GM23338 (cell line): ENCODE results near the gene CUEDC2. TPM values are rescaled to one million over a fixed set of nuclear protein-coding genes. Genes with fewer than 3 reads are reported as not detected.

ENCODE experiments used
- ATAC-seq: fragments of 200-7000 bp; cut with Tn5 transposase; 3 replicates; pipeline ENCODE4 v1.9.1; 2020
- DNase-seq: peaks from one replicate; pipeline ENCODE4 v3.0.0-alpha.2; 2015; ENCODE audit warnings: low spot score
- H2AFZ ChIP-seq: fragments of 200-600 bp; sonication (generic); 2 replicates; pipeline ENCODE4 v1.8.0; 2016; ENCODE audit warnings: antibody characterized with exemption, mild to moderate bottlenecking, moderate library complexity
- H3F3A ChIP-seq: fragments of 200-600 bp; sonication (generic); replicated peaks from 2 replicates; pipeline ENCODE4 v1.8.0; 2017; ENCODE audit warnings: antibody characterized with exemption, mixed run types, low read depth
- H3K27ac ChIP-seq: fragments of 200-600 bp; sonication (generic); 2 replicates; pipeline ENCODE4 v1.6.1; 2016; ENCODE audit warnings: low read depth
- H3K27me3 ChIP-seq: fragments of 200-600 bp; sonication (generic); 2 replicates; pipeline ENCODE4 v1.8.0; 2016; ENCODE audit warnings: mild to moderate bottlenecking, mixed run types, moderate library complexity; ENCODE audit not compliant: insufficient read depth
- H3K36me3 ChIP-seq: fragments of 200-600 bp; sonication (generic); 2 replicates; pipeline ENCODE4 v1.8.0; 2016; ENCODE audit warnings: mild to moderate bottlenecking; ENCODE audit not compliant: insufficient read depth
- H3K4me1 ChIP-seq: fragments of 200-600 bp; sonication (generic); 2 replicates; pipeline ENCODE4 v1.8.0; 2016; ENCODE audit warnings: mild to moderate bottlenecking, moderate library complexity; ENCODE audit not compliant: insufficient read depth
- H3K4me2 ChIP-seq: fragments of 200-600 bp; sonication (generic); 2 replicates; pipeline ENCODE4 v1.7.1; 2017; ENCODE audit warnings: mixed run types
- H3K4me3 ChIP-seq: fragments of 200-600 bp; sonication (generic); 2 replicates; pipeline ENCODE4 v1.6.1; 2016; ENCODE audit warnings: mixed run types
- H3K79me2 ChIP-seq: fragments of 200-600 bp; sonication (generic); replicated peaks from 2 replicates; pipeline ENCODE4 v1.8.0; 2017; ENCODE audit warnings: mild to moderate bottlenecking; ENCODE audit not compliant: insufficient read depth
- H3K9me2 ChIP-seq: fragments of 200-600 bp; sonication (generic); 2 replicates; pipeline ENCODE4 v1.8.0; 2017; ENCODE audit not compliant: insufficient read depth
- H4K20me1 ChIP-seq: fragments of 200-600 bp; sonication (generic); replicated peaks from 2 replicates; pipeline ENCODE4 v1.8.0; 2017; ENCODE audit warnings: mild to moderate bottlenecking; ENCODE audit not compliant: insufficient read depth
- H3K27ac Mint-ChIP-seq: 2 replicates; pipeline ENCODE4 v1.8.0; 2020; ENCODE audit warnings: inconsistent platforms, mild to moderate bottlenecking, moderate library complexity, mixed read lengths
- H3K27me3 Mint-ChIP-seq: 3 replicates; pipeline ENCODE4 v1.8.0; 2022; ENCODE audit warnings: low read depth, mild to moderate bottlenecking, moderate library complexity, mixed read lengths, inconsistent platforms; ENCODE audit not compliant: insufficient read depth, poor library complexity
- H3K36me3 Mint-ChIP-seq: 3 replicates; pipeline ENCODE4 v1.8.0; 2021; ENCODE audit warnings: low read depth, mild to moderate bottlenecking, inconsistent platforms, moderate library complexity, mixed read lengths
- H3K4me1 Mint-ChIP-seq: 3 replicates; pipeline ENCODE4 v1.8.0; 2020; ENCODE audit warnings: mild to moderate bottlenecking, inconsistent platforms, mixed read lengths
- H3K4me3 Mint-ChIP-seq: 3 replicates; pipeline ENCODE4 v1.8.0; 2021; ENCODE audit warnings: moderate library complexity, mild to moderate bottlenecking, inconsistent platforms, mixed read lengths
- H3K9me3 Mint-ChIP-seq: 3 replicates; pipeline ENCODE4 v1.8.0; 2020; ENCODE audit warnings: moderate library complexity, mild to moderate bottlenecking, inconsistent platforms, mixed read lengths
- CREB1 ChIP-seq: fragments of 250-450 bp; sonication (Bioruptor Pico); IDR thresholded peaks from 2 replicates; pipeline ENCODE4 v1.5.0; 2020; ENCODE audit warnings: low read depth, mild to moderate bottlenecking, moderate library complexity
- CTCF ChIP-seq, 2 experiments: fragments of 200-600 bp in 1 of 2; sonication (generic) in 1 of 2; conservative IDR thresholded peaks; 2 replicates each; pipeline versions ENCODE4 v1.5.1 to v1.6.1; 2016 to 2017; ENCODE audit warnings: antibody characterized with exemption in 2 of 2, low read depth in 2 of 2, mild to moderate bottlenecking in 2 of 2, moderate library complexity in 1 of 2
- EZH2 ChIP-seq: fragments of 200-600 bp; sonication (generic); IDR thresholded peaks from one replicate; pipeline ENCODE4 v1.8.0; 2017; ENCODE audit warnings: antibody characterized with exemption, mild to moderate bottlenecking, low read depth; ENCODE audit not compliant: unreplicated experiment
- JUNB ChIP-seq: IDR thresholded peaks from one replicate; pipeline ENCODE4 v1.6.1; 2016; ENCODE audit warnings: antibody characterized with exemption; ENCODE audit not compliant: unreplicated experiment
- NANOG ChIP-seq: IDR thresholded peaks from 2 replicates; pipeline ENCODE4 v1.6.1; 2016; ENCODE audit warnings: antibody characterized with exemption, borderline replicate concordance
- REST ChIP-seq: IDR thresholded peaks from one replicate; pipeline ENCODE4 v1.6.1; 2018; ENCODE audit warnings: antibody characterized with exemption; ENCODE audit not compliant: unreplicated experiment
- ZNF114 ChIP-seq: fragments of 250-450 bp; sonication (Bioruptor Pico); IDR thresholded peaks from 2 replicates; pipeline ENCODE4 v1.5.0; 2020; ENCODE audit warnings: mild to moderate bottlenecking, moderate library complexity
- ZNF331 ChIP-seq: fragments of 250-450 bp; sonication (Bioruptor Pico); IDR thresholded peaks from 2 replicates; pipeline ENCODE4 v1.5.0; 2020; ENCODE audit warnings: low read depth, mild to moderate bottlenecking, moderate library complexity
- polyA plus RNA-seq: library from polyadenylated mRNA; unstranded; fragments of >200 nt; fragmentation: Nextera tagmentation; extraction: Ambion mirVana; gene quantifications from 2 replicates; pipeline ENCODE4 v1.2.1, GENCODE V29; 2016
- total RNA-seq: library from RNA; depleted of rRNA; stranded (reverse); fragments of >200 nt; shearing (Covaris generic); gene quantifications from 2 replicates; pipeline ENCODE4 v1.2.3, GENCODE V29; 2014
- TF ChIP-seq, protein P1 (sequence below): fragments of 250-450 bp; sonication (Bioruptor Pico); IDR thresholded peaks from 2 replicates; pipeline ENCODE4 v1.5.0; 2020; ENCODE audit warnings: mild to moderate bottlenecking, moderate library complexity
- TF ChIP-seq, protein P2 (sequence below): IDR thresholded peaks from 2 replicates; pipeline ENCODE4 v1.6.1; 2016; ENCODE audit warnings: antibody characterized with exemption

Gene CUEDC2
- total and polyA plus RNA-seq, 2 experiments from 2014 or later, result 39.2 to 47.3 TPM

GRCh38 chr10:102397222-102398171, 34.9 kb downstream of the CUEDC2 start (continued):
- TF ChIP-seq, protein P1, sequence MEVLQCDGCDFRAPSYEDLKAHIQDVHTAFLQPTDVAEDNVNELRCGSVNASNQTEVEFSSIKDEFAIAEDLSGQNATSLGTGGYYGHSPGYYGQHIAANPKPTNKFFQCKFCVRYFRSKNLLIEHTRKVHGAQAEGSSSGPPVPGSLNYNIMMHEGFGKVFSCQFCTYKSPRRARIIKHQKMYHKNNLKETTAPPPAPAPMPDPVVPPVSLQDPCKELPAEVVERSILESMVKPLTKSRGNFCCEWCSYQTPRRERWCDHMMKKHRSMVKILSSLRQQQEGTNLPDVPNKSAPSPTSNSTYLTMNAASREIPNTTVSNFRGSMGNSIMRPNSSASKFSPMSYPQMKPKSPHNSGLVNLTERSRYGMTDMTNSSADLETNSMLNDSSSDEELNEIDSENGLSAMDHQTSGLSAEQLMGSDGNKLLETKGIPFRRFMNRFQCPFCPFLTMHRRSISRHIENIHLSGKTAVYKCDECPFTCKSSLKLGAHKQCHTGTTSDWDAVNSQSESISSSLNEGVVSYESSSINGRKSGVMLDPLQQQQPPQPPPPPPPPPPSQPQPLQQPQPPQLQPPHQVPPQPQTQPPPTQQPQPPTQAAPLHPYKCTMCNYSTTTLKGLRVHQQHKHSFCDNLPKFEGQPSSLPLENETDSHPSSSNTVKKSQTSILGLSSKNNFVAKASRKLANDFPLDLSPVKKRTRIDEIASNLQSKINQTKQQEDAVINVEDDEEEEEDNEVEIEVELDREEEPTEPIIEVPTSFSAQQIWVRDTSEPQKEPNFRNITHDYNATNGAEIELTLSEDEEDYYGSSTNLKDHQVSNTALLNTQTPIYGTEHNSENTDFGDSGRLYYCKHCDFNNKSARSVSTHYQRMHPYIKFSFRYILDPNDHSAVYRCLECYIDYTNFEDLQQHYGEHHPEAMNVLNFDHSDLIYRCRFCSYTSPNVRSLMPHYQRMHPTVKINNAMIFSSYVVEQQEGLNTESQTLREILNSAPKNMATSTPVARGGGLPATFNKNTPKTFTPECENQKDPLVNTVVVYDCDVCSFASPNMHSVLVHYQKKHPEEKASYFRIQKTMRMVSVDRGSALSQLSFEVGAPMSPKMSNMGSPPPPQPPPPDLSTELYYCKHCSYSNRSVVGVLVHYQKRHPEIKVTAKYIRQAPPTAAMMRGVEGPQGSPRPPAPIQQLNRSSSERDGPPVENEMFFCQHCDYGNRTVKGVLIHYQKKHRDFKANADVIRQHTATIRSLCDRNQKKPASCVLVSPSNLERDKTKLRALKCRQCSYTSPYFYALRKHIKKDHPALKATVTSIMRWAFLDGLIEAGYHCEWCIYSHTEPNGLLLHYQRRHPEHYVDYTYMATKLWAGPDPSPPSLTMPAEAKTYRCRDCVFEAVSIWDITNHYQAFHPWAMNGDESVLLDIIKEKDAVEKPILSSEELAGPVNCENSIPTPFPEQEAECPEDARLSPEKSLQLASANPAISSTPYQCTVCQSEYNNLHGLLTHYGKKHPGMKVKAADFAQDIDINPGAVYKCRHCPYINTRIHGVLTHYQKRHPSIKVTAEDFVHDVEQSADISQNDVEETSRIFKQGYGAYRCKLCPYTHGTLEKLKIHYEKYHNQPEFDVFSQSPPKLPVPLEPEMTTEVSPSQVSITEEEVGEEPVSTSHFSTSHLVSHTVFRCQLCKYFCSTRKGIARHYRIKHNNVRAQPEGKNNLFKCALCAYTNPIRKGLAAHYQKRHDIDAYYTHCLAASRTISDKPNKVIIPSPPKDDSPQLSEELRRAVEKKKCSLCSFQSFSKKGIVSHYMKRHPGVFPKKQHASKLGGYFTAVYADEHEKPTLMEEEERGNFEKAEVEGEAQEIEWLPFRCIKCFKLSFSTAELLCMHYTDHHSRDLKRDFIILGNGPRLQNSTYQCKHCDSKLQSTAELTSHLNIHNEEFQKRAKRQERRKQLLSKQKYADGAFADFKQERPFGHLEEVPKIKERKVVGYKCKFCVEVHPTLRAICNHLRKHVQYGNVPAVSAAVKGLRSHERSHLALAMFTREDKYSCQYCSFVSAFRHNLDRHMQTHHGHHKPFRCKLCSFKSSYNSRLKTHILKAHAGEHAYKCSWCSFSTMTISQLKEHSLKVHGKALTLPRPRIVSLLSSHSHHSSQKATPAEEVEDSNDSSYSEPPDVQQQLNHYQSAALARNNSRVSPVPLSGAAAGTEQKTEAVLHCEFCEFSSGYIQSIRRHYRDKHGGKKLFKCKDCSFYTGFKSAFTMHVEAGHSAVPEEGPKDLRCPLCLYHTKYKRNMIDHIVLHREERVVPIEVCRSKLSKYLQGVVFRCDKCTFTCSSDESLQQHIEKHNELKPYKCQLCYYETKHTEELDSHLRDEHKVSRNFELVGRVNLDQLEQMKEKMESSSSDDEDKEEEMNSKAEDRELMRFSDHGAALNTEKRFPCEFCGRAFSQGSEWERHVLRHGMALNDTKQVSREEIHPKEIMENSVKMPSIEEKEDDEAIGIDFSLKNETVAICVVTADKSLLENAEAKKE (CRISPR knock-in tag), result no peak
- no peak for TF ChIP-seq ZNF331 (CRISPR knock-in tag)
- no peak for TF ChIP-seq CTCF (conservative IDR thresholded peaks at IDR 0.05; ENCODE audit: low read depth in 2 of 2)
- TF ChIP-seq ZNF114 (CRISPR knock-in tag), result no peak

DNA sequence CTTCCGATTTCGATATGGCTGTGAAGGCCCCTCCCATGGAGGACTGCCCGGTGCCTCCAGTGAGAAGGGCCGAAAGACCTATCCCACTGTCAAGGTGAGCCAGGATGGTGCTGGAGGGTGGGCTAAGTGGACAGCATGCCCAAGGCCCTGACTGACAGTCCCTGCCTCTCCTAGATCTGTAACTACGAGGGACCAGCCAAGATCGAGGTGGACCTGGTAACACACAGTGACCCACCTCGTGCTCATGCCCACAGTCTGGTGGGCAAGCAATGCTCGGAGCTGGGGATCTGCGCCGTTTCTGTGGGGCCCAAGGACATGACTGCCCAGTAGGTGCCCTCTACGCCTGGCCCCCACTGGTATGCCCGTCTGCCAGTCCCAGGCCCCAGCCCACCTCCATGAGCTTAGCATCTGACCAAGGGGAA, 35.6 kb downstream of the CUEDC2 start:
- Mint-ChIP-seq H3K4me3 (peak overlapping the region; percentile 82), H3K4me1 (peaks cover 20% of the 10 kb centered on the region), H3K36me3 (no peaks in the 10 kb centered on the region; the same call in 2 of the 3 replicates), H3K27ac (no peak overlapping the region), H3K9me3 (no peaks in the 10 kb centered on the region), H3K27me3 (peaks cover 44% of the 10 kb centered on the region)
- H2AFZ ChIP-seq, result no peak overlapping the region
- ATAC-seq (no peak), DNase-seq (no peak)
- peak overlapping the region; percentile 96; the same call in 1 of the 2 replicates for H3K4me2 ChIP-seq
- no peaks in the 10 kb centered on the region; the same call in 1 of the 2 replicates for H4K20me1 ChIP-seq
- 0 out of 2 replicates have a peak, but pooled peaks cover 9% of the 10 kb centered on the region for H3F3A ChIP-seq
- peaks cover 34% of the 10 kb centered on the region for H3K27me3 ChIP-seq
- peaks cover 13% of the 10 kb centered on the region for H3K4me1 ChIP-seq
- H3K27ac ChIP-seq, result no peak overlapping the region
- H3K79me2 ChIP-seq, result no peaks in the 10 kb centered on the region
- H3K4me3 ChIP-seq, result no peak overlapping the region; the same call in 1 of the 2 replicates
- H3K36me3 ChIP-seq, result no peaks in the 10 kb centered on the region
- H3K9me2 ChIP-seq, result no peaks in the 10 kb centered on the region
- TF ChIP-seq EZH2 (no peak), ZNF114 (CRISPR knock-in tag) (no peak), NANOG (no peak), JUNB (no peak), REST (no peak), CREB1 (no peak)
- TF ChIP-seq, protein P2, sequence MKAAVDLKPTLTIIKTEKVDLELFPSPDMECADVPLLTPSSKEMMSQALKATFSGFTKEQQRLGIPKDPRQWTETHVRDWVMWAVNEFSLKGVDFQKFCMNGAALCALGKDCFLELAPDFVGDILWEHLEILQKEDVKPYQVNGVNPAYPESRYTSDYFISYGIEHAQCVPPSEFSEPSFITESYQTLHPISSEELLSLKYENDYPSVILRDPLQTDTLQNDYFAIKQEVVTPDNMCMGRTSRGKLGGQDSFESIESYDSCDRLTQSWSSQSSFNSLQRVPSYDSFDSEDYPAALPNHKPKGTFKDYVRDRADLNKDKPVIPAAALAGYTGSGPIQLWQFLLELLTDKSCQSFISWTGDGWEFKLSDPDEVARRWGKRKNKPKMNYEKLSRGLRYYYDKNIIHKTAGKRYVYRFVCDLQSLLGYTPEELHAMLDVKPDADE, result no peak
